SK-N-SH treated with all-trans-retinoic acid at 6 μM for 48 hours (cell line): Measurements from ENCODE around the gene MYCBP2.

Experiments
- ATAC-seq: fragments of 200-7000 bp; cut with Tn5 transposase; 3 replicates; pipeline ENCODE4 v1.9.1; 2020; ENCODE audit warnings: mild to moderate bottlenecking, moderate library complexity
- ARNTL ChIP-seq: fragments of 450-650 bp; formaldehyde crosslinking; IDR thresholded peaks from 2 replicates; pipeline ENCODE4 v1.5.0; 2020; ENCODE audit warnings: low read depth, mild to moderate bottlenecking, moderate library complexity, borderline replicate concordance
- BACH2 ChIP-seq: fragments of 250-450 bp; sonication (Bioruptor Pico); IDR thresholded peaks from 2 replicates; pipeline ENCODE4 v1.9.0; 2021; ENCODE audit warnings: mild to moderate bottlenecking, borderline replicate concordance
- CSDC2 ChIP-seq: fragments of 250-450 bp; sonication (Bioruptor Pico); IDR thresholded peaks from 2 replicates; pipeline ENCODE4 v1.5.0; 2020; ENCODE audit warnings: mild to moderate bottlenecking, moderate library complexity
- ESRRG ChIP-seq: fragments of 250-450 bp; sonication (Bioruptor Pico); IDR thresholded peaks from 2 replicates; pipeline ENCODE4 v1.6.1; 2021; ENCODE audit warnings: mild to moderate bottlenecking
- GLIS3 ChIP-seq: fragments of 250-450 bp; sonication (Bioruptor Pico); IDR thresholded peaks from 2 replicates; pipeline ENCODE4 v1.5.0; 2020; ENCODE audit warnings: mild to moderate bottlenecking, moderate library complexity
- ISL1 ChIP-seq: fragments of 250-450 bp; sonication (Bioruptor Pico); IDR thresholded peaks from 2 replicates; pipeline ENCODE4 v2.1.2; 2022; ENCODE audit warnings: mild to moderate bottlenecking, moderate library complexity
- OSR1 ChIP-seq: fragments of 250-450 bp; sonication (Bioruptor Pico); IDR thresholded peaks from 2 replicates; pipeline ENCODE4 v1.8.0; 2022; ENCODE audit warnings: moderate library complexity, mild to moderate bottlenecking, inconsistent platforms
- PPARA ChIP-seq: fragments of 250-450 bp; sonication (Bioruptor Pico); IDR thresholded peaks from 2 replicates; pipeline ENCODE4 v1.5.0; 2020; ENCODE audit warnings: mild to moderate bottlenecking, borderline replicate concordance
- RARB ChIP-seq: fragments of 250-450 bp; sonication (Bioruptor Pico); IDR thresholded peaks from 2 replicates; pipeline ENCODE4 v1.8.0; 2021; ENCODE audit warnings: mild to moderate bottlenecking, moderate library complexity
- SNAI2 ChIP-seq: fragments of 250-450 bp; sonication (Bioruptor Pico); IDR thresholded peaks from 2 replicates; pipeline ENCODE4 v1.5.0; 2020; ENCODE audit warnings: mild to moderate bottlenecking, moderate library complexity
- TCF4 ChIP-seq: fragments of 250-450 bp; sonication (Bioruptor Pico); IDR thresholded peaks from 2 replicates; pipeline ENCODE4 v1.8.0; 2021; ENCODE audit warnings: mild to moderate bottlenecking, moderate library complexity, borderline replicate concordance
- TOX ChIP-seq: fragments of 250-450 bp; sonication (Bioruptor Pico); IDR thresholded peaks from 2 replicates; pipeline ENCODE4 v1.8.0; 2021; ENCODE audit warnings: mild to moderate bottlenecking, moderate library complexity, borderline replicate concordance
- ZC3H10 ChIP-seq: fragments of 250-450 bp; sonication (Bioruptor Pico); IDR thresholded peaks from 2 replicates; pipeline ENCODE4 v1.5.1; 2021; ENCODE audit warnings: mild to moderate bottlenecking, moderate library complexity
- ZFP3 ChIP-seq: fragments of 250-450 bp; sonication (Bioruptor Pico); IDR thresholded peaks from 2 replicates; pipeline ENCODE4 v1.5.0; 2020; ENCODE audit warnings: mild to moderate bottlenecking, moderate library complexity
- ZFP30 ChIP-seq: fragments of 450-650 bp; formaldehyde crosslinking; IDR thresholded peaks from 2 replicates; pipeline ENCODE4 v1.5.0; 2022; ENCODE audit warnings: mild to moderate bottlenecking, moderate library complexity
- ZNF70 ChIP-seq: fragments of 450-650 bp; formaldehyde crosslinking; IDR thresholded peaks from 2 replicates; pipeline ENCODE4 v1.5.0; 2020; ENCODE audit warnings: mild to moderate bottlenecking, moderate library complexity
- TF ChIP-seq, protein P1 (sequence below): fragments of 250-450 bp; sonication (Bioruptor Pico); IDR thresholded peaks from 2 replicates; pipeline ENCODE4 v1.5.1; 2021; ENCODE audit warnings: mild to moderate bottlenecking, moderate library complexity
- TF ChIP-seq, protein P2 (sequence below): fragments of 250-450 bp; sonication (Bioruptor Pico); IDR thresholded peaks from 2 replicates; pipeline ENCODE4 v1.5.1; 2020; ENCODE audit warnings: low read depth, mild to moderate bottlenecking, moderate library complexity
- TF ChIP-seq, protein P3 (sequence below): fragments of 250-450 bp; sonication (Bioruptor Pico); IDR thresholded peaks from 2 replicates; pipeline ENCODE4 v1.8.0; 2021; ENCODE audit warnings: low read depth, mild to moderate bottlenecking, moderate library complexity, borderline replicate concordance
- TF ChIP-seq, protein P4 (sequence below): fragments of 250-450 bp; sonication (Bioruptor Pico); IDR thresholded peaks from 2 replicates; pipeline ENCODE4 v1.5.0; 2020; ENCODE audit warnings: mild to moderate bottlenecking, moderate library complexity
- TF ChIP-seq, protein P5 (sequence below): fragments of 250-450 bp; sonication (Bioruptor Pico); IDR thresholded peaks from 2 replicates; pipeline ENCODE4 v1.8.0; 2020; ENCODE audit warnings: mild to moderate bottlenecking, moderate library complexity, borderline replicate concordance

The MYCBP2 gene

DNA sequence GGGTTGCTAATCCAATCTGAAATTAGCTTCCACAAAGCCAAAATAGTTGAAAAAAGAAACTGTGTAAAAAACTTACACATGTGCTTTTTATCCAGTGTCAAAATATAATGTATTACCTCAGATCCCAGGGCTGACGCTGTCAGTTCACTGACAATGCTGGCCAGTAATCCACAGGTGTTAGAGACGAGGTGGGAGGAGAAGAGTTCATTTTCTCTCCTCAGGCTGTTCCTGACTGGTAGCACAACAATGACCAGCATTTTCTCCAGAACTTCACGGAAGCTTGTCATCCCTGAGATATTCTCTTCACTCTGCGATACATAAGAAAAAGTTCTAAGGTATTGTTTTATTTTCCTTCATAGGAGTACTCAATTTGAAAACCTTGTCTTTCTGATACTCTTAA is 146.9 kb downstream of the MYCBP2 start:
- TF ChIP-seq ZNF70 (CRISPR knock-in tag) (no peak), SNAI2 (no peak)
- TF ChIP-seq, protein P1, sequence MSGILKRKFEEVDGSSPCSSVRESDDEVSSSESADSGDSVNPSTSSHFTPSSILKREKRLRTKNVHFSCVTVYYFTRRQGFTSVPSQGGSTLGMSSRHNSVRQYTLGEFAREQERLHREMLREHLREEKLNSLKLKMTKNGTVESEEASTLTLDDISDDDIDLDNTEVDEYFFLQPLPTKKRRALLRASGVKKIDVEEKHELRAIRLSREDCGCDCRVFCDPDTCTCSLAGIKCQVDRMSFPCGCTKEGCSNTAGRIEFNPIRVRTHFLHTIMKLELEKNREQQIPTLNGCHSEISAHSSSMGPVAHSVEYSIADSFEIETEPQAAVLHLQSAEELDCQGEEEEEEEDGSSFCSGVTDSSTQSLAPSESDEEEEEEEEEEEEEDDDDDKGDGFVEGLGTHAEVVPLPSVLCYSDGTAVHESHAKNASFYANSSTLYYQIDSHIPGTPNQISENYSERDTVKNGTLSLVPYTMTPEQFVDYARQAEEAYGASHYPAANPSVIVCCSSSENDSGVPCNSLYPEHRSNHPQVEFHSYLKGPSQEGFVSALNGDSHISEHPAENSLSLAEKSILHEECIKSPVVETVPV = no peak
- TF ChIP-seq, protein P2, sequence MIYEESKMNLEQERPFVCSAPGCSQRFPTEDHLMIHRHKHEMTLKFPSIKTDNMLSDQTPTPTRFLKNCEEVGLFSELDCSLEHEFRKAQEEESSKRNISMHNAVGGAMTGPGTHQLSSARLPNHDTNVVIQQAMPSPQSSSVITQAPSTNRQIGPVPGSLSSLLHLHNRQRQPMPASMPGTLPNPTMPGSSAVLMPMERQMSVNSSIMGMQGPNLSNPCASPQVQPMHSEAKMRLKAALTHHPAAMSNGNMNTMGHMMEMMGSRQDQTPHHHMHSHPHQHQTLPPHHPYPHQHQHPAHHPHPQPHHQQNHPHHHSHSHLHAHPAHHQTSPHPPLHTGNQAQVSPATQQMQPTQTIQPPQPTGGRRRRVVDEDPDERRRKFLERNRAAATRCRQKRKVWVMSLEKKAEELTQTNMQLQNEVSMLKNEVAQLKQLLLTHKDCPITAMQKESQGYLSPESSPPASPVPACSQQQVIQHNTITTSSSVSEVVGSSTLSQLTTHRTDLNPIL = no peak
- no peak for ATAC-seq

DNA sequence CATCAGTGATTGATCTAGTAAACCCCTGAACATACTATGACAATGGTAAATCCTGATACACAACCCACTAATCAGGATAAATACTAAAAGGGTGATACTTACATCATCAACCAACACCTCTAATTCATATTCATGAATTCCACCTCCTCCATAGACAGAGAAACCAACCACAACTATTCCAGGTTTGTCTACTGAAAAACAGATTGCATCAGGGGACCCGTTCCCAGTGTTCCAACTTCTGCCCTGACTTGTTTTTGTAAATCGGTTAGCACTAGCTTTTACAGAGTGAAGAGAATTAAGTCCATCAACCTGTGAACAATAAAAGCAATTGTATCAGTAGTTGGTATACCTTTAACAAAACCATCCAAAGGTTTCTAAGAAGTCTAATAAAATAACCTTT is 149.2 kb downstream of the MYCBP2 start:
- TF ChIP-seq OSR1 (CRISPR knock-in tag) (no peak), GLIS3 (CRISPR knock-in tag) (no peak), TOX (CRISPR knock-in tag) (no peak), ISL1 (CRISPR knock-in tag) (no peak), PPARA (no peak)
- TF ChIP-seq, protein P3, sequence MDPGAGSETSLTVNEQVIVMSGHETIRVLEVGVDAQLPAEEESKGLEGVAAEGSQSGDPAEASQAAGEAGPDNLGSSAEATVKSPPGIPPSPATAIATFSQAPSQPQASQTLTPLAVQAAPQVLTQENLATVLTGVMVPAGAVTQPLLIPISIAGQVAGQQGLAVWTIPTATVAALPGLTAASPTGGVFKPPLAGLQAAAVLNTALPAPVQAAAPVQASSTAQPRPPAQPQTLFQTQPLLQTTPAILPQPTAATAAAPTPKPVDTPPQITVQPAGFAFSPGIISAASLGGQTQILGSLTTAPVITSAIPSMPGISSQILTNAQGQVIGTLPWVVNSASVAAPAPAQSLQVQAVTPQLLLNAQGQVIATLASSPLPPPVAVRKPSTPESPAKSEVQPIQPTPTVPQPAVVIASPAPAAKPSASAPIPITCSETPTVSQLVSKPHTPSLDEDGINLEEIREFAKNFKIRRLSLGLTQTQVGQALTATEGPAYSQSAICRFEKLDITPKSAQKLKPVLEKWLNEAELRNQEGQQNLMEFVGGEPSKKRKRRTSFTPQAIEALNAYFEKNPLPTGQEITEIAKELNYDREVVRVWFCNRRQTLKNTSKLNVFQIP = no peak
- ATAC-seq = no peak

DNA sequence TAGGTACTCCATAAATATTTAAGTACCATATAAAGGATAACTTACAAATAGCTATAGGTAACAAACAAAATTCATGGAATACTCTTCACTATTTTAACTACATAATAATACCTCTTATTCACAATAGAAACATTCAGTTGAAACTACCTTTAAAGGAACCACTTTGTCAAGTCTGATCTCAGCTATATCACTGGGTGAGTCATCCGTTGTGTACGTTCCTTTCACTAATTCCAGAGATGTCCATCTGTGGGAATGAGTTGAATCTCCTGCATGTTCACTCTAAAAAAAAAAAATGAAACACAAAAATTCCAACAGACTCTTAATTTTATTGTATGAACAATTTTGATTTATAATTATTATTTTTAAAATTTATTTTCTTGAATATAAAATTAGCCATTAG is 150.5 kb downstream of the MYCBP2 start:
- peak; percentile 79 for ATAC-seq
- no peak for TF ChIP-seq TOX (CRISPR knock-in tag)
- no peak for TF ChIP-seq ZFP30 (CRISPR knock-in tag)
- no peak for TF ChIP-seq GLIS3 (CRISPR knock-in tag)
- TF ChIP-seq, protein P4, sequence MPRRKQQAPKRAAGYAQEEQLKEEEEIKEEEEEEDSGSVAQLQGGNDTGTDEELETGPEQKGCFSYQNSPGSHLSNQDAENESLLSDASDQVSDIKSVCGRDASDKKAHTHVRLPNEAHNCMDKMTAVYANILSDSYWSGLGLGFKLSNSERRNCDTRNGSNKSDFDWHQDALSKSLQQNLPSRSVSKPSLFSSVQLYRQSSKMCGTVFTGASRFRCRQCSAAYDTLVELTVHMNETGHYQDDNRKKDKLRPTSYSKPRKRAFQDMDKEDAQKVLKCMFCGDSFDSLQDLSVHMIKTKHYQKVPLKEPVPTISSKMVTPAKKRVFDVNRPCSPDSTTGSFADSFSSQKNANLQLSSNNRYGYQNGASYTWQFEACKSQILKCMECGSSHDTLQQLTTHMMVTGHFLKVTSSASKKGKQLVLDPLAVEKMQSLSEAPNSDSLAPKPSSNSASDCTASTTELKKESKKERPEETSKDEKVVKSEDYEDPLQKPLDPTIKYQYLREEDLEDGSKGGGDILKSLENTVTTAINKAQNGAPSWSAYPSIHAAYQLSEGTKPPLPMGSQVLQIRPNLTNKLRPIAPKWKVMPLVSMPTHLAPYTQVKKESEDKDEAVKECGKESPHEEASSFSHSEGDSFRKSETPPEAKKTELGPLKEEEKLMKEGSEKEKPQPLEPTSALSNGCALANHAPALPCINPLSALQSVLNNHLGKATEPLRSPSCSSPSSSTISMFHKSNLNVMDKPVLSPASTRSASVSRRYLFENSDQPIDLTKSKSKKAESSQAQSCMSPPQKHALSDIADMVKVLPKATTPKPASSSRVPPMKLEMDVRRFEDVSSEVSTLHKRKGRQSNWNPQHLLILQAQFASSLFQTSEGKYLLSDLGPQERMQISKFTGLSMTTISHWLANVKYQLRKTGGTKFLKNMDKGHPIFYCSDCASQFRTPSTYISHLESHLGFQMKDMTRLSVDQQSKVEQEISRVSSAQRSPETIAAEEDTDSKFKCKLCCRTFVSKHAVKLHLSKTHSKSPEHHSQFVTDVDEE (CRISPR knock-in tag) = no peak
- TF ChIP-seq ESRRG (CRISPR knock-in tag) = no peak
- no peak for TF ChIP-seq ZC3H10 (CRISPR knock-in tag)
- TF ChIP-seq ZNF70 (CRISPR knock-in tag) = no peak
- no peak for TF ChIP-seq OSR1 (CRISPR knock-in tag)
- TF ChIP-seq RARB (CRISPR knock-in tag) = no peak
- TF ChIP-seq, protein P3 = no peak
- TF ChIP-seq CSDC2 (CRISPR knock-in tag) = no peak
- TF ChIP-seq, protein P2 = no peak
- TF ChIP-seq PPARA = no peak
- TF ChIP-seq, protein P1 = no peak
- no peak for TF ChIP-seq ARNTL (CRISPR knock-in tag)
- TF ChIP-seq, protein P5, sequence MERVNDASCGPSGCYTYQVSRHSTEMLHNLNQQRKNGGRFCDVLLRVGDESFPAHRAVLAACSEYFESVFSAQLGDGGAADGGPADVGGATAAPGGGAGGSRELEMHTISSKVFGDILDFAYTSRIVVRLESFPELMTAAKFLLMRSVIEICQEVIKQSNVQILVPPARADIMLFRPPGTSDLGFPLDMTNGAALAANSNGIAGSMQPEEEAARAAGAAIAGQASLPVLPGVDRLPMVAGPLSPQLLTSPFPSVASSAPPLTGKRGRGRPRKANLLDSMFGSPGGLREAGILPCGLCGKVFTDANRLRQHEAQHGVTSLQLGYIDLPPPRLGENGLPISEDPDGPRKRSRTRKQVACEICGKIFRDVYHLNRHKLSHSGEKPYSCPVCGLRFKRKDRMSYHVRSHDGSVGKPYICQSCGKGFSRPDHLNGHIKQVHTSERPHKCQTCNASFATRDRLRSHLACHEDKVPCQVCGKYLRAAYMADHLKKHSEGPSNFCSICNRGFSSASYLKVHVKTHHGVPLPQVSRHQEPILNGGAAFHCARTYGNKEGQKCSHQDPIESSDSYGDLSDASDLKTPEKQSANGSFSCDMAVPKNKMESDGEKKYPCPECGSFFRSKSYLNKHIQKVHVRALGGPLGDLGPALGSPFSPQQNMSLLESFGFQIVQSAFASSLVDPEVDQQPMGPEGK (CRISPR knock-in tag) = no peak
- TF ChIP-seq ISL1 (CRISPR knock-in tag) = no peak
- TF ChIP-seq ZFP3 = no peak
- TF ChIP-seq BACH2 (CRISPR knock-in tag) = no peak
- TF ChIP-seq TCF4 = no peak
- TF ChIP-seq, all 23 proteins: peak for 0
